ENCODE data around the gene KCTD1.

KCTD1 gene

DNA sequence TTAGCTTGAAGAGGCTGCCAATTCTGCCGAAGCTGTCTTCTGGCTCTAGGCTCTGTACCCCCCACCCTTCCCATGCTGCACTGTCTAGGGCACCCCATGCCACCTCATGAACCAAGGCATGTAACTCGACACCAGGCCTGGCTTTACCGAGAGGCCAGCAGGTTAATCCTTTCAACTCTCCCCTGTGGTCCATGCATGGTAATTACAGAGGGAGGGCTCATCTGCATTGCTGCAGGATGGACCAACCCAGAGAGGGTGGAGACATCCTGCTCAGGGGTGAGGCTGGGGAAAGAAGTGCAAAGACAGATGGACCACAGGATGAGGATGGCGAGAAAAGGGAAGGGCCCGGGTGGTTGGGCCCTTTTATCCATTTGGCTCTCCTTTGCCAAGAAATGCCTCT, 65.8 kb downstream of the KCTD1 start:
- no peak for DNase-seq (ENCODE audit: low read depth in 1 of 2, low spot score in 1 of 2)

DNA sequence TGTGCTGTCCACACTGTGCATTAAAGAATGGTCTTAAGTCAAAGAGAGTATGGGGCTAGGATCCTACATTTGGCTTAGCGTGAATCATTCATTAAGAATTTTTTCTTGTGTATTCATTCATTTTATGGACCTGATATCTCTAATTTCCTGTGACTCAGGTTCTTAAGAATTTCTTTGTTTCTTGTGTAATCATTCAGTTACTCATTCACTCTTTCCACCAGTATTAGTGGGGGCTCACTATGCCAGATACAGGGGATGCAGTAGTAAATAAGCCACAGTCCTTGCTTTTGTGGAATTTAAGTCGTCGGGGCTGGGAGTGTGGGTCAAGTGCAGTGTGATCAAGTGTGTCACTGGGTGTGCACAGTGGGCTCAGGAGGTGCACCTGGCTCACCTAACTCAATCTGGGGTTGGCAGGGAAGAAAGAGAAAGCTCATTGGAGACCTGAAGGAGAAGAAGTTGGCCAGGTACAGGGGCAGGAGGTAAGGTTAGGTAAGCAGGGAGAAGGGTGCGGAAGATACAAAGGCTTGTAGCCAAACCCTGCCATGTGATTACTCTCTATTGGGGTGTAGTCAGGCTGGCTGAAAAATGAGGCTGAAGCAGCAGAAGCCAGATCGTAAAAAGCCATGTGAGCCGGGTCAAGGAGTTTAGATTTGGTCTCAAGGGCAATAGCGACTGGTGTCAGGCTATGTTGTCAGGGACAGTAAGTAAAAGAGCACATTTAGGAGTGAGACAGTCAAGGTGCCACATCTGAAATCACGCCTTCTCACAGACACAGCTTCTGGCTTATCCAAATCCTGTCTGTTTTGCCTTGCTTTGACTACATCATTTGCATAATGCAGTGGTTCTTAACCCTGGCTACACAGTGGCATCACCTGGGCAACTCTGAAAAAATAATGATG, 67.2 kb downstream of the KCTD1 start:
- DNase-seq (ENCODE audit: low read depth in 1 of 2, low spot score in 1 of 2), result no peak

DNA sequence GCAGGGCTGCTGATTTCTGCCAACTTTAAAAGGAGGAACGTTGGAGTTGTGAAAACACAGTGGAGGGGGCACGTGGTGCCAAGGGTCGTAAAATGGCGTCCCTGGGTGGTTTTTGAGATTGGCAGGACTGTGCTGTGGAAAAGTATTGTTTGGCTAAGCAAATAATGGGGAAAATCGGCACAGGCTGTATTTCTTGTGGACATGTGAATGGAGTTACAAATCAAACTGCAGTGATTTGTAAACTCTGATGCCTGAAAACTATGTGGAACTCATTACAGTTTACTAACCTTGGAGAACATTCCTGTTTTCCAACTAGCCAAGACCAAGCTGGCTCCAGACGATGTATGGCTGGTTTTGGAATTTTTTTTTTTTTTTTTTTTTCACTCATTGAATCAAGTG, 68.7 kb downstream of the KCTD1 start:
- DNase-seq (ENCODE audit: low read depth in 1 of 2, low spot score in 1 of 2), result no peak

DNA sequence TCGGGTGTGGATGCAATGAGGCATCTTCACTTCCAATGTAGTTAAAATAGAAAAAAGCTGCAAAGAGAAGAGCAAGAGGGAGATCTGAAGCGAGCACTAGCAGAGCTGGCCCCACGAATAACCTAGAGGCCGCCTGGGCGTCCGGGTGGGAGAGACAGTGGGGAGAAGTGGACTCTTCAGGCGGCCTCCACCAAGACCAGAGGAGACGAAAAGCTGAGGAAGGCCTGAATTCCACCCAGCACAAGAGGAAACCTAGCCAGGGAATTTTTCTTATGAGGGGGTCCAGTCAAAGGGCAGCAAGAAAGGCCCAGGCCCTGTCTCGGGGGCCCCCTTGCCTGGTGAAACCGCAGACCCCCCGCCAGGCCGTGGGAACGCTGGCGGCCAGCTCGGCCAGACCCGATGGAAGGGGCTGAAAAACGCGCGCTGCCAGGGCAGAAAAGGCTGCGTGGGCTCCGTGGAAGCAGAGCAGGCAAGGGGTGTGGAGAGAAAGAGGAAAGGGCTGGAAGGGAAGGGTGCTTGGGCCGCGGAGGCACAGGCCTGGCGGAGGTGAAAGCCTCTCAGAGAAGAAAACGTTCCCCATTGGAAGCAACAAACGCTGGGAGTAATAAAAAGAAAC, 69.2 kb downstream of the KCTD1 start:
- DNase-seq (ENCODE audit: low read depth in 1 of 2, low spot score in 1 of 2), result no peak

DNA sequence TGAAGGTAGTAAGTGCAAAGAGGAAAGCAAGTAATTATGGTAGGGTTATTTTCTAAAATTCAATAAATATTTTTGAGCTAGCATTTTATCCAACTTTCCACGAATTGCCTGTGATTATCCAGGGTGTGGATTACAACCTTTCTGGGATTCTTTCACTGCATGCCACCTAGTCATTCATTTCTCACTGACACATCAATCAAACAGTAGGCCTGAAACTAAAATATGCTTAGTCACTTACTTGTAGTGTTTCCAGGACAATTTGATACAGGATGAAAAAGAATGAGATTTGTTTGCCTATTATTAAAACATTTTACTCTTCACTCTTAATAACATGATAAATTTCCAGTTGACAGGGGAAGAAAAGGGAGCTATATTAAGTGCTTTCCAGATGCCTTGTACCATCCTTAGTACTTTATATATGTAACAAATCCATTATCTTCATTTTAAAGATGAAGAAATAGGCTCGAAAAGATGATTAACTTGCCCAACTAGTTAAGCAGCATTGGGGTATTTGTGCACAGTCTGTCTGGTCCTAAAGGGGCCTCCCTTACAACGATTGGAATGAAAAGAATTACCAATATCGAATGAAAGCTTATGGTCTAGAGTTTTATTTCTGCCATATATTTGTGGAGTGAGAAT, 70.4 kb downstream of the KCTD1 start:
- no peak for DNase-seq (ENCODE audit: low read depth in 1 of 2, low spot score in 1 of 2)

DNA sequence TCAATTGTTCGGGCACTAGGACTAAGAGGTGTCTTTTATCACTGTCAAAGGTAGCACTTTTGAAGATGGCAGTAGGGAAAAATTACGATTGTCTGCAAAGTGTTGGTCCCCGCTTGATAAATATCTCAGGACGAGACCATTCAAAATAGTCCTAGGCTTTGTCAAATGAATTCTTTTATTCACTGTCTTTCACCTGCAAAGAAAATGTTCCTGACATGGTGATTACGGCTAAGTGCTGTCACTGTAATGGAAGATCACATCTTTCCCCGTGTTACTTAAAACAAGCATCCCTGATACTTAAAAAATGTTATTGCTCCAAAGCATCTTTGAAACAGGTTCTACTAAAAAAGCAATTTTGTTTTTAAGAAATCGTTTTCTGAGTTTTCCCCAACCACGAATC, 71.7 kb downstream of the KCTD1 start:
- DNase-seq (ENCODE audit: low read depth in 1 of 2, low spot score in 1 of 2), result no peak

DNA sequence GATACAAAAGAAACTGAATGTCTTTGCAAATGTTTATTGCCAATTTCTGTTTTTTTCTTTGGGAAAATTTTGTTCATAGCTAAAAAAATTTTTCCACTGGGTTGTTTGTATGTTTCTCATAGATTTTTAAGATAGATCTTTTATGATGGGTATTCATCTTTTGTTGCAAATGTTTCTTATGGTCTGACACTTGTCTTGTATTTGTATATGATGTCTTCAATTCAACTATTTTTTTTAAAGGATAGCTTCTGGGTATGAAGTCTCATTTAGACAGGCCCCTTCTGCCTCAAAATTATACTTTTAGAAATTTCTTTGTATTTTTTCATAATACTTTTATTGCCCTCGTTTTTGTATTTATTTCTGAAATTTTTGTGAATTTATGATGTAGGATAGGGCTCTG, 73.8 kb downstream of the KCTD1 start:
- DNase-seq (ENCODE audit: low read depth in 1 of 2, low spot score in 1 of 2), result no peak

DNA sequence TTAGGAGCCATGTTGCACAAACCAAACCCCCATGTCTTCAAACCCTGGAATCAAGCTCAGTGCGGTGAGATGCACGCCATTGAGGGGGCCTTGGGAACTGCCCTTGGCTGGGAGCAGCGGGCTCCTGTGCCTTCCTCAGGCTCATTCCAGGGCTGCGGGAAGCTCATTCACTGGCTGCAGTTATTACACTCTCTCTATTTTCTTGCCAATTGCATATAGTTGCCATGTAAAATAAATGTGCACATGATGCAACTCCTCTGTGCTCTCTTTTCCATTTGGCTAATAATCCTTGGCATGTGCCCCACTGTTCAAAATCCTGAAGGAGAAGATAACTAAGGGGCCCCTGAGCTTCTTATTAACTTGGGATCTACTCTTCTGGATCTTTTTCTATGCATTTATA, 74.7 kb downstream of the KCTD1 start:
- no peak for DNase-seq (ENCODE audit: low read depth in 1 of 2, low spot score in 1 of 2)

DNA sequence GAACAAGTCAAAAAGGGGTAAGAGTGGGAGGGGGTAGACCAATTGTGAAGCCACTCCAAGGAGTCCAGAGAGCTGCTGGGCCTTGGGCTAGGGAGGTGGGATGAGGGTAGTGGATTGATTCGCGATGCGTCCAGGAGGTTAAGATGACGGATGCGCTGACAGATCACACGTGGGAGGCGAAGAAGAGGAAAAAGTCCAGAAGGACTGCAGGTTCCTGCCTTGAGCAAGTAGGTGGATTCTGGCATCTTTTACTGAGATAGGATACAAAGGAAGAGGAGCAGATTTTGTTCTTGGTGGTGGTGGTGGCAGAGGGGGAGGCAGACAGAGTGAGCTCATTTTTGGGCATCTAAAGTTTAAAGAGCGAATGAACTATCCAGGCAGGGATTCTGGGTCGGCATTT, 76.5 kb downstream of the KCTD1 start:
- no peak for DNase-seq (ENCODE audit: low read depth in 1 of 2, low spot score in 1 of 2)

DNA sequence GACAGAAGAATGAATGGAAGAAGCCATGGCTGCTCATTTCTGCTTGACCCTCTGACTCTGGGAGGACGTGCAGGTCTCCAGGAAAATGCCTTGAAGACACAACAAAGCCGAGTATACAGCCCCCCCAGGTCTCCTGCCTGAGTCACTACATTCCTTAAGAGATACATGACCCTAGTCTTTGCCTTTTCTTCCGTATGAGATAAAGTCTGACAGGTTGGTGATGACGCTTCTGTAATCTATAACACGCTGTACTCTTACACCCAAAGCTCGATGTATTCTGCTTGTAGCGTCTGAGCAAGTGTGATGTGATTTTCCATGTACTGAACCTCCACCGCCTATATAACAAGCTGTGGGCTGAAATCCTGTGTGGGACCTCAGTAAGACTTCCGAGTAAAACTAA, 77.3 kb downstream of the KCTD1 start:
- no peak for DNase-seq (ENCODE audit: low read depth in 1 of 2, low spot score in 1 of 2)

DNA sequence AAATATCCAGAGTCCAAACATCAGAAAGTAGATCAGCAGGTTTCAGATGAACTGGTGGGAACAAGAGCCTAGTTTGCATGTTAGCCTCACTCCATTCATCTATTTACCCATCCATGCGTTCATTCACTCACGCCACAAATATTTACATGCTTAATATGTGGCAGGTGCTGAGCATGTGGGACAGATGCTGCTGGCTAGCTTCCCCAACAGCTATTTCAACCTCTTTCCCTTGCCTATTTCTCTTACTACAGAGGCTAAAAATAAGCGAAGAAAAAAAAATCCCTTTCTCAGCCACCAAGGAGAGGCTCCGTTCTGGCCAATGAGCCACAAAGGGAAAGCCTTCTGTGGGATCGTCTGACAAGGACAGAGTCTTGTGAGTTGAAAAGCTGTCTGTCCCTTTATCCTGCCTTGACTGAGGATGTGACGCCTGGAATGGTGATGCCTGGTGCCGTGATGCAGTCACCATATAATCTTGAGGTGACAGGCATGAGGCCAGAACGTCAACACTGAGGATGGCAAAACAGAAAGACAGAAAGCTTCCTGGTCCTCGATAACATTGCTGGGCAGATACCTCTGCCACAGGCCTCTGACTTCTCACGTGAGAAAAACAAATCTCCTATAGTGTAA, 78.2 kb downstream of the KCTD1 start:
- DNase-seq (ENCODE audit: low read depth in 1 of 2, low spot score in 1 of 2), result no peak

DNA sequence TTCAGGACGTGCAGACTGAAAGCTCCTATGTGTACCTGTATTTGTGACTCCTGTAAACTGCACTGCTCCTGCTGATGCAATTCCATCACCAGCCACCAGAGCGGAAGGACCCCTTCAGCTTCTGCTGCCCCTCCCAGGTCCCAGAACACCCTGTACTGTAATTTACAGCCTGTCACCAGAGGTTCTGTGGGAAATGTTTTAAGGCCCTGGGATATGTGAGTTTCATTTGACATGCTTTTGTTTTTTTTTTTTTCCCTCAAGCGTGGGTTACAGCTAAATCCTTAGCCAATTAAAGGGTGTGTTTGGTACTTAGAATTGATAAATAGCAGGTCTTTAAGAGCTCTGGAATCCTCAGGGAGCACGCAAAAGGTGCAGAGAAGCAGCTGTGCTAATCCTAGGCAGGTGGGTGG, 79.4 kb downstream of the KCTD1 start:
- DNase-seq (ENCODE audit: low read depth in 1 of 2, low spot score in 1 of 2), result no peak

DNA sequence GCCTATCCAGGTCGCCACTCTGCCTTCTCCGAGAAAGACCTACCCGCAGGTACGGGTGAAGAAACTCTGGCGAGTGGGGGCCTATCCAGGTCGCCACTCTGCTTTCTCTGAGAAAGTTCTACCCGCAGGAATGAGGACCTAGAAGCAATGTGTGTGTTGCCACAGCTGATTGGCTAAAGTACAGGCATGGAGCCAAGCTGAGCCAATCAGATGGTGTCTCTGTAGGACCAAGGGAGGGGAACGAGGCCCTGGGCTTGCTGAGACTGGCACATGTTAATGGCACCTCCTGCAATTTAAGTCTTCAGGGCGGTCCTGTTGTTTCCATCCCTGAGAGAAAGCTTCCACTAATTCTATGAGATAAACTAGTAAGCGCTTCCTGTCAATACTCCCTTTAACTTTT, 82.3 kb downstream of the KCTD1 start:
- no peak for DNase-seq (ENCODE audit: low read depth in 1 of 2, low spot score in 1 of 2)

DNA sequence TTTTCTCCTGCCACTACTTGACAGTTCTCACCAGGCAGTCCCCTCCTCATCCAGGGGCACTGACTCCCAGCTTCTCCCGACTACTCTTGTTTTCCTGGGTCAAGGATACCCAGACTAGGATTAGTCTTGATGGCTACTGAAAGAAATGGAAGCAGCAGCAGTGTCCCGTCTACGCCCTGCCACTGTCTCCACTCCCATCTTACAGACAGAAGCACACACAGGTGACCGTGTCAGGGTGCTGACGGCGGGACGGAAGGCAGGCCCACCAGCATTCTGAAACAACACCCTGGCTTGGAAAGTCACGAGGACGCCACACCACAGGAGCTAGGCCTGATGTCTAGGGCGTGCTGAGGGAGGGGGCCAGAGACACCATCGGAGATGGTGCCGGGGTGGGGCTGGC, 82.9 kb downstream of the KCTD1 start:
- no peak for DNase-seq (ENCODE audit: low read depth in 1 of 2, low spot score in 1 of 2)

DNA sequence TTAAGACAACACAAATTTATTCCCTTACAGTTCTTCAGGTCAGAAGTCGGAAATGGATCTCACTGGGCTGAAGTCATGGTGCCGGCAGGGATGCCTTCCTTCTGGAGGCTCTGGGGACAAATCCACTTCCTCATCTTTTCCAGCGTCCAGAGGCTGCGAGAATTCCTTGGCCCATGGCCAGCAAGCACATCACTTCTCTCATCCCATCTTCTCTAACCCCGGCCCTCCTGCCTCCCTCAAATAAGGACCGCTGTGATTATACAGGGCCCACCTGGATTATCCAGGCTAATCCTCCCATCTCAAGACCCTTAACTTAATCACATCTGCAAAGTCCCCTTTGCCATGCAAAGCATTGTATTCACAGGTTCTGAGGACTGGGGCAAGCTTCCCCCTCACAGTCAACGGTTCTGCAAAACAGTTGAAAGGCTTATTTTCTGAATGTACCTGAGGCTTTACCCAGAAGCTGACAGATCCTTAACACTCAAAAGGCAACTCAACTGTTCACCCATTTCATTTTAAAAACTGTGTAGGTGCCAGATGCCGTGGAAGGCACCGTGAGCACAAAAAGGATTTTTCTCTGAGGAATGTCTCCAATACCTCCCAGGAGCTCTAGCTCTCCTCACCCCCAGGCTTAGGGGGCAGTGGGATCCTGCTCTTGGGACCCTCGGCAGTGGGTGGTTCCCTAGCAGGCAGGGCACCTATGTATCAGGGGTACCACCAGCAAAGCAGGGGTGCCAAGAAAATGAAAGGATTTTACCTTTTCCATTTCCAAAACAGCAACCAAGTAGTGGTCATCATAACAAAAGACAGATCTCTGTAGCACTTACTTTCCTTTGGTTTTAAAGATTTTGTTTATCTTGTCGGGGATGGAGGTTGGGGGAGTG, 84.0 kb downstream of the KCTD1 start:
- no peak for DNase-seq (ENCODE audit: low read depth in 1 of 2, low spot score in 1 of 2)

DNA sequence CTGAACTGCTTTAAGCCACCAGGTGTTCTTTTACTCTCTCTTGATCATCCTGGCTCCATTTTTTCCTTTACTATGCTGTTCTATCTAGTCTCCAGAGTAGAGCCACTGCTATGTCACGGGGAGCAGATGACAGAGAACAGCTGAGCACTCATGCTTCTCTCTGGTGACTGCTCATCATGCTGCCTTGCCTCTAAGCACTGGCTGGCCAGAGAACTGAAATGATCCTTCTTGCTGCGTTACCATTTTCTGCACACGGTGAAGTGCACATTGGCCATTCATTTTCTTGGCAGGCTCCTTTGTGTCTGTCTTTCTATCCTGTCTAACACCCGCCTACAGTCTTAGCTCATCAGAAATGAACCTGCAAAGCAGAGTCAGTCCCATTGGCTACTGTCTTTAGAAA, 86.0 kb downstream of the KCTD1 start:
- DNase-seq (ENCODE audit: low read depth in 1 of 2, low spot score in 1 of 2), result no peak

DNA sequence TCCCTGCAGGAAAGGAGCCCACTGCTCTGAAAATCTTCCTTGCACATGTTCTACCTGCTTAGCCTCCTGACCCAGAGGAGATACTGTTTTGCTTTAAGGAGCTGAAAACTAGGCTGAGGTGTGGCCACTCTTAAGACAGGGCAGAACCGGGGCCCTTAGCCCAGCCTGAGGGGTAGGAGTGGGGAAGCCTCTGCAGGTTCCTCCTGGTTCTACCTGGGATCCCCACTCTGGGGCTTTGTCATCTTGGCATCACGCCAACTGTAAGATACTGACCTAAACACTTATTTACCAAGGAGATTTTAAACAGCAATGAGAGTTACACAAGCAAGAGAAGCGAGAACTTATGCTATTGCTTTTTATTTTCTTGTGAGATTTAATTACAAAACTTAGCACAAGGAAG, 86.9 kb downstream of the KCTD1 start:
- DNase-seq (ENCODE audit: low read depth in 1 of 2, low spot score in 1 of 2), result no peak

DNA sequence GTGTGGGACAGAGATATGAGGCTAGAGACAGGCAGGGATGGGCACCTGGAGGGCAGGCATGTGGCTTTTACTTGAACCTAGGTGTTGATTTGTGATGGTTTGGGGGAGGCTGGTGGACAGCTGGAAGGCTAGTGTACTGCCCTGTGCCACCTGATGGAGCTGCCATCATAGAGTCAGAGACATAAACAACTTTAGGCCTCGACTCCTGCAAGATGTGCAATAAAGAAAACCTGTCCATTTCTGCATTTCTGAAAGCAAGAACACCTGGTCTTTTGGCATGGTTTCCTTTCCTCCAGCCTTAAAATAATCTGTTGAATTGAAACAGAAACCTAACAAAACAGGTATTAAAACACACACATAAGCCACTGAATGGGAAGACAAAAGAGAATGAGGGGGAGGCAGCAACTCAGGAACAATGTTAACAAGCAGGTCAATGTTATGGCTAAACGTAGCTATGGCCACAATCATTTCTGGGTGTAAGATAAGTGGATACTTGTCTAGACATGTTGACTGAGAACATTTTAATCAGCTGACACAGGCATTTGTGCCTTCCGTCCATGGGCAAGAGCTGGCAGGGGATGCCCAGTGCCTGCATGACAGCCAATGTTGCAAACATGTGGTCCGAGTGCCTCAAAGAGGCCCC, 87.8 kb downstream of the KCTD1 start:
- DNase-seq (ENCODE audit: low read depth in 1 of 2, low spot score in 1 of 2), result no peak

DNA sequence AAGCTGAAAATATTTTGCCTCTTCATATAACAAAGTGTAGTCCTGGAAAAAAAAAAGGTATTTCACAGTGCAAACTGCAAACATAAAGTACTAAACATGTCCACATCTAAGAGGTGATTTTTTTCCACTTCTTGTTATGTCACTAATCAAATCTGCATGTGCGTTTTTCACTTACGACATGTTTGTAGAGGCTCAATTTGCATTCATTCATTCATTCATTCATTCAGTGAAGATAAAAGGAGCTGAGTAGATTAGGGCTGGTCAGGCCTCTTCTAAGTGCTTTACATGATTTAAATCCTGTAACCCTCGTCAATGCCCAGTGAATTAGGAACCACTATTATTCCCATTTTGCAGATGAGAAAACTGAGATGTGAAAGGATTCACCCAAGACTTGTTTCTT, 88.5 kb downstream of the KCTD1 start:
- no peak for DNase-seq (ENCODE audit: low read depth in 1 of 2, low spot score in 1 of 2)

DNA sequence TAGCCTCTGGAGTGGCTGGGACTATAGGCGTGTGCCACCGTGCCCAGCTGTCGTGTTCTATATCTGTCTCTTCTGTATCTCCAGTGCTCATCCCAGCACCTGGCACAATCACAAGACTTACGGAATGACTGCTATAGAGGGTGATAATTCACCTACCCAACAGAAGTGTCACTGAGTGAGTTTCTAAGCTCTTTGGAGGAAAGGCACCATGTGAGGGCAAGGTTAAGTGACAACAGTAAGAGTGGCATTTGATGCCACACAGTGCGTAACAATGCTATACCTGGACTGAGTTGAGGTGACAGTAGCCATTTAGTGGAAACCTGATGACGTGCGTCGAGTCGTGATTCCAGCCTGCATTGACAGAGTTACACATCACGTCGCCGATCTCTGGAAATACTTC, 89.0 kb downstream of the KCTD1 start:
- no peak for DNase-seq (ENCODE audit: low read depth in 1 of 2, low spot score in 1 of 2)

Data from activated CD4-positive, alpha-beta T cell treated with anti-CD3 and anti-CD28 coated beads, Interleukin-2, amount 50 U/mL, for 24 hours (primary cell).